H1 (cell line): Measurements from ENCODE around the gene MAN1A2. TPM values are rescaled to one million over a fixed set of nuclear protein-coding genes. Genes with fewer than 3 reads are reported as not detected.
A peak's percentile ranks its signal among the peaks of the same experiment; 100 is the strongest.

Experiments
- CTCF ChIA-PET: fragments of 300-600 bp; sonication (Branson Sonifier 250); formaldehyde crosslinking; loops from one replicate; lab custom pipeline; 2021; ENCODE audit not compliant: partially characterized antibody; lab: Charles Lee
- POLR2A ChIA-PET: fragments of 300-600 bp; sonication (Branson Sonifier 250); formaldehyde crosslinking; loops from one replicate; lab custom pipeline; 2021; ENCODE audit warnings: inconsistent platforms; ENCODE audit not compliant: partially characterized antibody; lab: Charles Lee
- DNase-seq, 2 experiments: peaks; one replicate each; pipeline versions ENCODE4 v3.0.0 to v3.0.0-alpha.2; 2010 to 2022; ENCODE audit warnings: low spot score in 2 of 2, low read depth in 1 of 2, mixed read lengths in 1 of 2
- FAIRE-seq: peaks from 2 replicates; lab custom pipeline; 2011; peaks lifted over from hg19 to GRCh38; lab: Jason Lieb, UNC
- H2AFZ ChIP-seq: 2 replicates; pipeline ENCODE4 v1.8.1; 2012; ENCODE audit warnings: low read length, inconsistent platforms
- H2AK5ac ChIP-seq: 2 replicates; pipeline ENCODE4 v1.6.1; 2013; ENCODE audit warnings: low read depth, low read length
- H2BK120ac ChIP-seq: replicated peaks from 2 replicates; pipeline ENCODE3; 2013; ENCODE audit warnings: low read depth, low read length, inconsistent platforms
- H2BK12ac ChIP-seq: 2 replicates; pipeline ENCODE4 v1.6.1; 2013; ENCODE audit warnings: low read depth, low read length
- H2BK15ac ChIP-seq: 2 replicates; pipeline ENCODE4 v1.6.1; 2013; ENCODE audit warnings: low read length
- H2BK20ac ChIP-seq: 2 replicates; pipeline ENCODE4 v1.6.1; 2013; ENCODE audit warnings: low read length
- H2BK5ac ChIP-seq: 2 replicates; pipeline ENCODE4 v1.6.1; 2013; ENCODE audit warnings: low read depth, low read length
- H3K14ac ChIP-seq: 2 replicates; pipeline ENCODE4 v1.6.1; 2013; ENCODE audit warnings: inconsistent platforms; ENCODE audit not compliant: insufficient read length
- H3K18ac ChIP-seq: 2 replicates; pipeline ENCODE4 v1.6.1; 2013; ENCODE audit warnings: low read length; ENCODE audit errors: extremely low read depth
- H3K23ac ChIP-seq: 2 replicates; pipeline ENCODE4 v1.6.1; 2013; ENCODE audit warnings: inconsistent platforms; ENCODE audit not compliant: insufficient read length
- H3K23me2 ChIP-seq: 2 replicates; pipeline ENCODE4 v1.6.1; 2013; ENCODE audit warnings: low read depth, low read length
- H3K27ac ChIP-seq: 2 replicates; pipeline ENCODE4 v1.6.1; 2011; ENCODE audit warnings: low read depth, low read length, inconsistent platforms
- H3K27me3 ChIP-seq, 4 experiments: replicated peaks in 1 of 4; 1 replicate in 1 of 4; 2 replicates in 3 of 4; pipeline versions ENCODE4 v1.6.1 to v1.8.1; 2011 to 2013; ENCODE audit warnings: low read length in 3 of 4, mild to moderate bottlenecking in 3 of 4, inconsistent platforms in 2 of 4, mixed read lengths in 2 of 4, moderate library complexity in 1 of 4; ENCODE audit not compliant: control insufficient read depth in 3 of 4, insufficient read depth in 3 of 4; ENCODE audit errors: extremely low read depth in 1 of 4
- H3K36me3 ChIP-seq, 4 experiments: 2 replicates each; pipeline versions ENCODE4 v1.6.1 to v1.8.1; 2011 to 2013; ENCODE audit warnings: mild to moderate bottlenecking in 4 of 4, low read length in 3 of 4, moderate library complexity in 2 of 4, control low read depth in 1 of 4, inconsistent platforms in 1 of 4; ENCODE audit not compliant: insufficient read depth in 4 of 4, control insufficient read depth in 2 of 4
- H3K4ac ChIP-seq: replicated peaks from 2 replicates; pipeline ENCODE3; 2013; ENCODE audit warnings: low read length, low read depth, mixed read lengths, inconsistent platforms; ENCODE audit not compliant: insufficient read length
- H3K4me1 ChIP-seq, 4 experiments: replicated peaks in 1 of 4; 1 replicate in 1 of 4; 2 replicates in 3 of 4; pipeline versions ENCODE4 v1.6.1 to v1.8.1; 2011 to 2013; ENCODE audit warnings: low read length in 3 of 4, inconsistent platforms in 2 of 4, mixed read lengths in 1 of 4; ENCODE audit not compliant: insufficient read depth in 4 of 4, control insufficient read depth in 3 of 4
- H3K4me2 ChIP-seq, 2 experiments: 2 replicates each; pipeline versions ENCODE4 v1.6.1 to v1.8.1; 2011 to 2013; ENCODE audit warnings: low read depth in 2 of 2, low read length in 2 of 2, control low read depth in 1 of 2, inconsistent platforms in 1 of 2, mild to moderate bottlenecking in 1 of 2; ENCODE audit not compliant: insufficient read depth in 1 of 2
- H3K4me3 ChIP-seq, 4 experiments: fragments of 200-600, 300-600 bp in 1 of 4; sonication (generic), shearing (Covaris generic), sonication (Bioruptor Twin) in 1 of 4; 2 replicates each; pipeline versions ENCODE4 v1.5.1 to v1.8.1; 2011 to 2016; ENCODE audit warnings: low read length in 4 of 4, low read depth in 3 of 4, control low read depth in 2 of 4, inconsistent platforms in 2 of 4, mild to moderate bottlenecking in 2 of 4, mixed read lengths in 1 of 4, moderate library complexity in 1 of 4; ENCODE audit not compliant: insufficient read depth in 2 of 4; ENCODE audit errors: extremely low read depth in 1 of 4
- H3K56ac ChIP-seq: replicated peaks from 2 replicates; pipeline ENCODE3; 2013; ENCODE audit warnings: low read depth, mild to moderate bottlenecking, mixed read lengths, low read length, inconsistent platforms; ENCODE audit not compliant: insufficient read length
- H3K79me1 ChIP-seq: 2 replicates; pipeline ENCODE4 v1.6.1; 2013; ENCODE audit warnings: low read depth, low read length, control low read depth
- H3K79me2 ChIP-seq, 2 experiments: 2 replicates each; pipeline versions ENCODE4 v1.6.1 to v1.8.1; 2012 to 2013; ENCODE audit warnings: low read length in 2 of 2, mild to moderate bottlenecking in 2 of 2, inconsistent platforms in 1 of 2; ENCODE audit not compliant: insufficient read depth in 2 of 2, control insufficient read depth in 1 of 2
- H3K9ac ChIP-seq, 4 experiments: replicated peaks in 1 of 4; 1 replicate in 1 of 4; 2 replicates in 3 of 4; pipeline versions ENCODE4 v1.6.1 to v1.8.1; 2011 to 2013; ENCODE audit warnings: low read depth in 3 of 4, low read length in 3 of 4, control low read depth in 2 of 4, mild to moderate bottlenecking in 2 of 4, moderate library complexity in 2 of 4, inconsistent platforms in 1 of 4; ENCODE audit errors: extremely low read depth in 1 of 4
- H3K9me3 ChIP-seq, 2 experiments: 2 replicates each; pipeline versions ENCODE4 v1.6.1 to v1.8.1; 2012 to 2013; ENCODE audit warnings: mild to moderate bottlenecking in 2 of 2, moderate library complexity in 2 of 2, control low read depth in 1 of 2, inconsistent platforms in 1 of 2, low read depth in 1 of 2, low read length in 1 of 2, mixed read lengths in 1 of 2; ENCODE audit not compliant: insufficient read depth in 2 of 2
- H4K20me1 ChIP-seq, 2 experiments: replicated peaks in 1 of 2; 2 replicates each; pipeline versions ENCODE3 to v1.8.1; 2011 to 2013; ENCODE audit warnings: inconsistent platforms in 2 of 2, low read length in 2 of 2, mild to moderate bottlenecking in 1 of 2; ENCODE audit not compliant: insufficient read depth in 2 of 2, control insufficient read depth in 1 of 2
- H4K5ac ChIP-seq: 2 replicates; pipeline ENCODE4 v1.6.1; 2013; ENCODE audit warnings: low read length, low read depth, mixed read lengths, inconsistent platforms; ENCODE audit not compliant: insufficient read length
- H4K8ac ChIP-seq: 2 replicates; pipeline ENCODE4 v1.8.0; 2013; ENCODE audit warnings: mild to moderate bottlenecking, moderate library complexity, low read length, inconsistent platforms; ENCODE audit not compliant: insufficient read depth; ENCODE audit errors: extremely low read depth
- H4K91ac ChIP-seq: replicated peaks from 2 replicates; pipeline ENCODE3; 2013; ENCODE audit warnings: low read length, mixed read lengths, inconsistent platforms; ENCODE audit not compliant: insufficient read length
- BACH1 ChIP-seq: IDR thresholded peaks from 2 replicates; pipeline ENCODE4 v1.6.1; 2012; ENCODE audit warnings: low read length, improper control_type of control experiment
- EP300 ChIP-seq, 2 experiments: IDR thresholded peaks; 1 replicate in 1 of 2; 2 replicates in 1 of 2; pipeline ENCODE4 v1.6.1; 2011 to 2012; ENCODE audit warnings: low read depth in 2 of 2, low read length in 2 of 2, mild to moderate bottlenecking in 2 of 2, borderline replicate concordance in 1 of 2, inconsistent platforms in 1 of 2, moderate library complexity in 1 of 2
- GABPA ChIP-seq: IDR thresholded peaks from 2 replicates; pipeline ENCODE4 v1.6.1; 2011; ENCODE audit warnings: mild to moderate bottlenecking, low read length, moderate library complexity, borderline replicate concordance; ENCODE audit not compliant: insufficient read depth
- MAFK ChIP-seq: IDR thresholded peaks from 2 replicates; pipeline ENCODE4 v1.6.1; 2012; ENCODE audit warnings: low read depth, mild to moderate bottlenecking, improper control_type of control experiment, low read length
- NANOG ChIP-seq: IDR thresholded peaks from 2 replicates; pipeline ENCODE4 v1.6.1; 2011; ENCODE audit warnings: low read length, low read depth, mild to moderate bottlenecking, inconsistent platforms; ENCODE audit not compliant: insufficient read depth, poor library complexity, severe bottlenecking
- SIX5 ChIP-seq: IDR thresholded peaks from 2 replicates; pipeline ENCODE4 v1.6.1; 2011; ENCODE audit warnings: mild to moderate bottlenecking, low read depth, low read length
- WGBS, 2 experiments: shearing (Covaris generic) in 1 of 2; methylation state at CpG; one replicate each; pipeline versions ENCODE4 v1.1.6 to v1.1.7; 2013 to 2015; ENCODE audit warnings: low lambda C conversion rate in 2 of 2, mixed read lengths in 2 of 2, inconsistent platforms in 1 of 2, low coverage in 1 of 2, missing lambda C conversion rate in 1 of 2; ENCODE audit not compliant: insufficient replicate concordance in 2 of 2, insufficient coverage in 1 of 2, insufficient read length in 1 of 2; ENCODE audit errors: extremely low coverage in 1 of 2, missing lambda C conversion rate in 1 of 2; 5-methylcytosine and 5-hydroxymethylcytosine counted together
- polyA plus RNA-seq, 7 experiments: library from polyadenylated mRNA; depleted of rRNA in 3 of 7; stranded (reverse) in 5 of 7; unstranded in 2 of 7; fragments of >200 nt in 5 of 7; fragments of 200-250 nt in 2 of 7; gene quantifications; 1 replicate in 5 of 7; 2 replicates in 1 of 7; 4 replicates in 1 of 7; pipeline versions ENCODE4 v1.2.1 to v1.2.3, GENCODE V29; 2011 to 2013; ENCODE audit warnings: missing spikeins in 2 of 7, mixed read lengths in 2 of 7
- total RNA-seq: library from RNA; stranded (reverse); fragmentation: NEBNext Ultra II Directional; extraction: Animal tissue kit (Norgen Biotek cat#: 25700); gene quantifications from 2 replicates; pipeline ENCODE4 v1.2.1, GENCODE V29; 2021

Gene MAN1A2
- total and polyA plus RNA-seq, 2 of the 8 experiments (the other 6 are each of a cell fraction or from before 2014, with no cell fraction given) = 5.5 to 18.8 TPM

DNA sequence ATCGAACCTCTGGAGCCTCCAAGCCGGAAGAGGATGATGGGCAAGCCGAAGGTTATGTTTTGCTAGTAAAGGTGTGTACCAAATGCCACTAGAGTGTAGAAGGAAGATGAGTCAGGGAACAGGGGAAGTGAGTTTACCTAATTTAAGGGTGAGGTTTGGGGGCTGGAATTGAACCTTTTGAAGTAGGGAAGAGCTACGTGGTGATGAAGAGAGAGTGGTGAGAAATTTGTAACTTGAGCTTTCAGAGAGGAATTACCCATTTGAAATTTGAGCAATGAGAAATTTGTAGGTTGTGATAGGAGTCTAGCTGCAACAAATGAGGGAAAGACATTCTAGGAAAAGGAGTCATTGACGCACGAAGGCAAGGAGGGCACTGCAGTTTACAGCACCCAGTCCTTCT, 168.6 kb downstream of the MAN1A2 start:
- no peak overlapping the region for H3K27ac ChIP-seq
- DNase-seq = no peak
- no peak overlapping the region for H2BK120ac ChIP-seq
- WGBS, 2 experiments = 92% methylated on average over 6 of the region's 6 CpGs; no CpG with 5 or more reads in 1 of the 2 experiments
- 0 out of 2 replicates have a peak overlapping the region, but pooled peaks have one; percentile 21 for H2BK20ac ChIP-seq
- no peaks in the 10 kb centered on the region for H3K4me1 ChIP-seq
- no peak overlapping the region for H3K56ac ChIP-seq
- H2BK5ac ChIP-seq = no peak overlapping the region
- no peak overlapping the region for H3K23ac ChIP-seq
- no peak overlapping the region for H3K4me3 ChIP-seq
- no peaks in the 10 kb centered on the region for H3K27me3 ChIP-seq
- H3K9ac ChIP-seq = no peak overlapping the region
- no peaks in the 10 kb centered on the region for H3K9me3 ChIP-seq
- H2BK12ac ChIP-seq = no peak overlapping the region
- H2AFZ ChIP-seq = no peak overlapping the region
- no peak overlapping the region for H2BK15ac ChIP-seq
- TF ChIP-seq GABPA (no peak), EP300 (IDR thresholded peaks at IDR 0.05; ENCODE audit: borderline replicate concordance in 1 of 2, low read depth in 2 of 2, low read length in 2 of 2) (no peak), NANOG (no peak), MAFK (no peak), BACH1 (no peak), SIX5 (no peak)
- H3K23me2 ChIP-seq = no peaks in the 10 kb centered on the region
- ChIA-PET CTCF (interaction anchor here (0.7 to 6.0 kb wide), 42 partner anchors 9 to 390 kb away, joined by 3 to 128 read pairs (median 5); partner anchors contain the start of gene TENT5C), POLR2A (interaction anchor here (1.1 kb wide), 1 partner anchor 55 kb away, joined by 3 read pairs; no protein-coding TSS in a partner anchor)
- FAIRE-seq = no peak
- no peak overlapping the region for H4K5ac ChIP-seq
- no peak overlapping the region for H3K4me2 ChIP-seq
- H4K8ac ChIP-seq = no peak overlapping the region
- no peak overlapping the region for H3K18ac ChIP-seq
- no peaks in the 10 kb centered on the region for H4K20me1 ChIP-seq
- H2AK5ac ChIP-seq = no peak overlapping the region
- no peak overlapping the region for H3K4ac ChIP-seq
- no peak overlapping the region for H4K91ac ChIP-seq
- no peaks in the 10 kb centered on the region for H3K36me3 ChIP-seq
- H3K79me1 ChIP-seq = no peaks in the 10 kb centered on the region
- no peaks in the 10 kb centered on the region for H3K79me2 ChIP-seq
- H3K14ac ChIP-seq = no peak overlapping the region
